Activated CD4-positive, alpha-beta T cell treated with anti-CD3 and anti-CD28 coated beads, Interleukin-2, amount 10 ng/mL, durations not matched to agents 7 days and 5 days (primary cell): ENCODE measurements around the gene PCBP2. TPM values are rescaled to one million over a fixed set of nuclear protein-coding genes. Genes with fewer than 3 reads are reported as not detected.
"Not testable (repeated sequence)": the region's sequence is repeated elsewhere in the genome, so short reads cannot be mapped to it uniquely, and the experiment has no call there.

Experiments used
- CTCF ChIA-PET: fragments of 350-600 bp; sonication (Branson Sonifier 250); formaldehyde crosslinking; loops from one replicate; lab custom pipeline; 2021; ENCODE audit warnings: antibody characterized with exemption; lab: Charles Lee
- POLR2A ChIA-PET: fragments of 350-600 bp; sonication (Branson Sonifier 250); formaldehyde crosslinking; loops from one replicate; lab custom pipeline; 2021; ENCODE audit warnings: antibody characterized with exemption; lab: Charles Lee
- DNase-seq: peaks from one replicate; pipeline ENCODE4 v3.0.0-alpha.2; 2020
- H3K27ac Mint-ChIP-seq: one replicate; pipeline ENCODE4 v1.8.0; 2021; ENCODE audit warnings: mild to moderate bottlenecking, moderate library complexity, mixed read lengths
- H3K27me3 Mint-ChIP-seq: one replicate; pipeline ENCODE4 v1.8.0; 2021; ENCODE audit warnings: mixed read lengths
- H3K36me3 Mint-ChIP-seq: one replicate; pipeline ENCODE4 v1.8.0; 2021; ENCODE audit warnings: low read depth, mixed read lengths
- H3K4me1 Mint-ChIP-seq: one replicate; pipeline ENCODE4 v1.8.0; 2021; ENCODE audit warnings: mixed read lengths
- H3K4me3 Mint-ChIP-seq: one replicate; pipeline ENCODE4 v1.8.0; 2021; ENCODE audit warnings: mild to moderate bottlenecking, moderate library complexity, mixed read lengths
- H3K9me3 Mint-ChIP-seq: one replicate; pipeline ENCODE4 v1.8.0; 2021; ENCODE audit warnings: mixed read lengths
- total RNA-seq, 2 experiments: library from RNA; stranded (reverse); gene quantifications; one replicate each; pipeline ENCODE4 v1.2.3, GENCODE V29; 2021

The PCBP2 gene
- total RNA-seq, 2 experiments from 2014 or later = 882 to 943 TPM

- H3K27ac Mint-ChIP-seq, H3K4me3 Mint-ChIP-seq, H3K27me3 Mint-ChIP-seq, POLR2A ChIA-PET, H3K4me1 Mint-ChIP-seq, DNase-seq, H3K9me3 Mint-ChIP-seq: not testable (repeated sequence)
- peaks cover 52% of the 10 kb centered on the region for H3K36me3 Mint-ChIP-seq
- CTCF ChIA-PET = interaction anchor here (0.8 to 2.0 kb wide), 11 partner anchors 8 to 160 kb away, joined by 3 to 11 read pairs (median 3); partner anchors contain the start of genes AAAS and TARBP2
Observed at GRCh38 chr12:53481458-53481857, 29.6 kb downstream of the PCBP2 start.

GRCh38 chr12:53481939-53482586 is 30.2 kb downstream of the PCBP2 start:
- H3K9me3 Mint-ChIP-seq = no peaks in the 10 kb centered on the region
- no peak for DNase-seq
- CTCF ChIA-PET = interaction anchor here (0.8 to 2.0 kb wide), 13 partner anchors 8 to 161 kb away, joined by 3 to 11 read pairs (median 3); partner anchors contain the start of genes AAAS, MAP3K12 and TARBP2
- POLR2A ChIA-PET = interaction anchor here (1.4 kb wide), 1 partner anchor 19 kb away, joined by 3 read pairs; the partner anchor contains the start of gene TARBP2
- H3K4me1 Mint-ChIP-seq = peaks cover 1% of the 10 kb centered on the region
- no peaks in the 10 kb centered on the region for H3K27me3 Mint-ChIP-seq
- no peak overlapping the region for H3K4me3 Mint-ChIP-seq
- no peak overlapping the region for H3K27ac Mint-ChIP-seq
- H3K36me3 Mint-ChIP-seq = peaks cover 46% of the 10 kb centered on the region

- Mint-ChIP-seq H3K27me3 (no peaks in the 10 kb centered on the region), H3K4me1 (no peaks in the 10 kb centered on the region), H3K36me3 (peaks cover 46% of the 10 kb centered on the region), H3K9me3 (no peaks in the 10 kb centered on the region), H3K27ac (no peak overlapping the region), H3K4me3 (no peak overlapping the region)
- CTCF ChIA-PET = interaction anchor here (1.2 to 2.0 kb wide), 9 partner anchors 7 to 161 kb away, joined by 3 to 11 read pairs (median 4); partner anchors contain the start of genes AAAS, MAP3K12 and TARBP2
- no peak for DNase-seq
- POLR2A ChIA-PET = interaction anchor here (1.4 kb wide), 1 partner anchor 18 kb away, joined by 3 read pairs; the partner anchor contains the start of gene TARBP2
Observed at GRCh38 chr12:53482626-53483168, 30.8 kb downstream of the PCBP2 start.

- H3K9me3 Mint-ChIP-seq = no peaks in the 10 kb centered on the region
- H3K4me1 Mint-ChIP-seq = no peaks in the 10 kb centered on the region
- CTCF ChIA-PET = interaction anchor here (1.5 to 1.6 kb wide), 2 partner anchors 16 to 39 kb away, joined by 3 to 4 read pairs; partner anchors contain the start of gene MAP3K12
- peak overlapping the region; percentile 60 for H3K27ac Mint-ChIP-seq
- H3K27me3 Mint-ChIP-seq = no peaks in the 10 kb centered on the region
- H3K4me3 Mint-ChIP-seq = no peak overlapping the region
- peaks cover 45% of the 10 kb centered on the region for H3K36me3 Mint-ChIP-seq
- POLR2A ChIA-PET = interaction anchor here (1.4 kb wide), 1 partner anchor 18 kb away, joined by 3 read pairs; the partner anchor contains the start of gene TARBP2
- no peak for DNase-seq
Observed at GRCh38 chr12:53483225-53483978, 31.5 kb downstream of the PCBP2 start.

- Mint-ChIP-seq H3K36me3 (peaks cover 44% of the 10 kb centered on the region), H3K4me1 (no peaks in the 10 kb centered on the region), H3K27me3 (no peaks in the 10 kb centered on the region), H3K4me3 (no peak overlapping the region), H3K9me3 (no peaks in the 10 kb centered on the region), H3K27ac (no peak overlapping the region)
- POLR2A ChIA-PET = no interaction called here
- CTCF ChIA-PET = interaction anchor here (1.6 kb wide), 1 partner anchor 16 kb away, joined by 4 read pairs; the partner anchor contains the start of gene MAP3K12
- no peak for DNase-seq
Observed at GRCh38 chr12:53483979-53484377, 32.1 kb downstream of the PCBP2 start.

GRCh38 chr12:53484686-53485575 is 33.0 kb downstream of the PCBP2 start:
- peaks cover 35% of the 10 kb centered on the region for H3K36me3 Mint-ChIP-seq
- POLR2A ChIA-PET = no interaction called here
- H3K9me3 Mint-ChIP-seq = no peaks in the 10 kb centered on the region
- CTCF ChIA-PET = no interaction called here
- no peak overlapping the region for H3K4me3 Mint-ChIP-seq
- H3K27ac Mint-ChIP-seq = peak overlapping the region; percentile 11
- no peaks in the 10 kb centered on the region for H3K27me3 Mint-ChIP-seq
- no peak for DNase-seq
- H3K4me1 Mint-ChIP-seq = no peaks in the 10 kb centered on the region

GRCh38 chr12:53485955-53486735 is 34.2 kb downstream of the PCBP2 start:
- DNase-seq = no peak
- no peaks in the 10 kb centered on the region for H3K27me3 Mint-ChIP-seq
- H3K27ac Mint-ChIP-seq = no peak overlapping the region
- no peak overlapping the region for H3K4me3 Mint-ChIP-seq
- H3K36me3 Mint-ChIP-seq = peaks cover 31% of the 10 kb centered on the region
- no peaks in the 10 kb centered on the region for H3K9me3 Mint-ChIP-seq
- ChIA-PET POLR2A (no interaction called here), CTCF (interaction anchor here (1.7 kb wide), 1 partner anchor 11 kb away, joined by 5 read pairs; no protein-coding TSS in a partner anchor)
- no peaks in the 10 kb centered on the region for H3K4me1 Mint-ChIP-seq

GRCh38 chr12:53486736-53487487 is 35.0 kb downstream of the PCBP2 start:
- Mint-ChIP-seq H3K36me3 (peaks cover 25% of the 10 kb centered on the region), H3K27me3 (no peaks in the 10 kb centered on the region), H3K9me3 (no peaks in the 10 kb centered on the region), H3K4me1 (no peaks in the 10 kb centered on the region), H3K27ac (no peak overlapping the region), H3K4me3 (no peak overlapping the region)
- ChIA-PET POLR2A (no interaction called here), CTCF (interaction anchor here (1.7 kb wide), 1 partner anchor 12 kb away, joined by 5 read pairs; no protein-coding TSS in a partner anchor)
- no peak for DNase-seq

GRCh38 chr12:53489242-53489864 is 37.5 kb downstream of the PCBP2 start:
- no peaks in the 10 kb centered on the region for H3K9me3 Mint-ChIP-seq

GRCh38 chr12:53492188-53492587 is 40.3 kb downstream of the PCBP2 start:
- DNase-seq = no peak
- Mint-ChIP-seq H3K9me3 (no peaks in the 10 kb centered on the region), H3K36me3 (peaks cover 4% of the 10 kb centered on the region), H3K4me1 (peaks cover 29% of the 10 kb centered on the region), H3K27me3 (no peaks in the 10 kb centered on the region), H3K27ac (peak overlapping the region; percentile 28), H3K4me3 (peak overlapping the region; percentile 82)
- ChIA-PET CTCF (interaction anchor here (0.6 to 1.4 kb wide), 6 partner anchors 9 to 113 kb away, joined by 3 to 8 read pairs (median 3); no protein-coding TSS in a partner anchor), POLR2A (interaction anchor here (0.6 kb wide), 1 partner anchor 8 kb away, joined by 3 read pairs; no protein-coding TSS in a partner anchor)

More at GRCh38 chr12:53489242-53489864, 37.5 kb downstream of the PCBP2 start:
- Mint-ChIP-seq H3K27ac (no peak overlapping the region), H3K27me3 (no peaks in the 10 kb centered on the region), H3K4me1 (peaks cover 20% of the 10 kb centered on the region), H3K4me3 (no peak overlapping the region), H3K36me3 (peaks cover 15% of the 10 kb centered on the region)
- DNase-seq = no peak
- CTCF ChIA-PET = interaction anchor here (1.3 to 2.9 kb wide), 4 partner anchors 8 to 168 kb away, joined by 4 to 11 read pairs (median 7); partner anchors contain the start of gene AAAS
- POLR2A ChIA-PET = no interaction called here
